HepG2 (cell line): ENCODE results near the gene DCDC1. TPM values are rescaled to one million over a fixed set of nuclear protein-coding genes. Genes with fewer than 3 reads are reported as not detected.
A peak's percentile ranks its signal among the peaks of the same experiment; 100 is the strongest.

Experiments used
- ATM ChIP-seq: fragments of 450-650 bp; IDR thresholded peaks from 2 replicates; pipeline ENCODE4 v1.7.1; 2017; ENCODE audit warnings: mild to moderate bottlenecking, borderline replicate concordance
- CHD2 ChIP-seq: IDR thresholded peaks from 2 replicates; pipeline ENCODE4 v1.6.1; 2011; ENCODE audit warnings: low read depth, low read length, improper control_type of control experiment
- MYC ChIP-seq: sonication (generic); formaldehyde crosslinking; IDR thresholded peaks from 2 replicates; pipeline ENCODE4 v1.9.0; 2021; ENCODE audit warnings: missing genetic modification reagents, borderline replicate concordance
- MZF1 ChIP-seq: sonication (generic); formaldehyde crosslinking; IDR thresholded peaks from 2 replicates; pipeline ENCODE4 v1.8.1; 2023; ENCODE audit warnings: mild to moderate bottlenecking, missing genetic modification reagents, borderline replicate concordance
- NKX3-1 ChIP-seq: sonication (generic); formaldehyde crosslinking; IDR thresholded peaks from 2 replicates; pipeline ENCODE4 v1.5.0; 2020; ENCODE audit warnings: missing genetic modification reagents
- NR0B2 ChIP-seq: sonication (generic); formaldehyde crosslinking; IDR thresholded peaks from 2 replicates; pipeline ENCODE4 v1.4.0; 2020; ENCODE audit warnings: mild to moderate bottlenecking, missing genetic modification reagents
- PHF5A ChIP-seq: IDR thresholded peaks from one replicate; pipeline ENCODE4 v1.6.1; 2018; ENCODE audit warnings: low read depth, missing genetic modification reagents; ENCODE audit not compliant: unreplicated experiment
- RXRA ChIP-seq: sonication (generic); formaldehyde crosslinking; IDR thresholded peaks from 2 replicates; pipeline ENCODE4 v1.5.1; 2020; ENCODE audit warnings: missing genetic modification reagents
- SATB2 ChIP-seq: sonication (generic); formaldehyde crosslinking; IDR thresholded peaks from 2 replicates; pipeline ENCODE4 v1.5.0; 2020; ENCODE audit warnings: missing genetic modification reagents
- SNRNP70 ChIP-seq: fragments of 200-400 bp; formaldehyde crosslinking; IDR thresholded peaks from 2 replicates; pipeline ENCODE4 v1.6.1; 2017; ENCODE audit warnings: mild to moderate bottlenecking, low read depth, low read length, moderate library complexity
- SRF ChIP-seq: IDR thresholded peaks from 2 replicates; pipeline ENCODE4 v1.6.1; 2011; ENCODE audit warnings: mild to moderate bottlenecking, low read depth, low read length, moderate library complexity
- TCF7 ChIP-seq: sonication (generic); IDR thresholded peaks from 2 replicates; pipeline ENCODE4 v1.6.1; 2016; ENCODE audit warnings: antibody characterized with exemption, low read depth
- U2AF1 ChIP-seq: fragments of 200-400 bp; formaldehyde crosslinking; optimal IDR thresholded peaks from 2 replicates; pipeline ENCODE3; 2017; ENCODE audit warnings: mild to moderate bottlenecking, low read depth, low read length
- ZMAT3 ChIP-seq: sonication (generic); formaldehyde crosslinking; conservative IDR thresholded peaks from 2 replicates; pipeline ENCODE4 v1.7.0; 2021; ENCODE audit warnings: missing genetic modification reagents
- ZNF256 ChIP-seq: sonication (generic); formaldehyde crosslinking; conservative IDR thresholded peaks from 2 replicates; pipeline ENCODE4 v1.4.0; 2020; ENCODE audit warnings: missing genetic modification reagents
- ZNF292 ChIP-seq: sonication (generic); formaldehyde crosslinking; IDR thresholded peaks from 2 replicates; pipeline ENCODE4 v1.8.1; 2022; ENCODE audit warnings: mild to moderate bottlenecking, low read depth, missing genetic modification reagents, borderline replicate concordance
- ZNF326 ChIP-seq: sonication (generic); formaldehyde crosslinking; IDR thresholded peaks from 2 replicates; pipeline ENCODE4 v1.4.0; 2020; ENCODE audit warnings: missing genetic modification reagents, borderline replicate concordance
- ZNF34 ChIP-seq: sonication (generic); formaldehyde crosslinking; IDR thresholded peaks from 2 replicates; pipeline ENCODE4 v1.4.0; 2020; ENCODE audit warnings: mild to moderate bottlenecking, missing genetic modification reagents, borderline replicate concordance
- ZNF367 ChIP-seq: sonication (generic); formaldehyde crosslinking; IDR thresholded peaks from 2 replicates; pipeline ENCODE4 v1.4.0; 2020; ENCODE audit warnings: missing genetic modification reagents, borderline replicate concordance
- ZNF432 ChIP-seq: sonication (generic); formaldehyde crosslinking; IDR thresholded peaks from 2 replicates; pipeline ENCODE4 v1.5.0; 2020; ENCODE audit warnings: missing genetic modification reagents, mild to moderate bottlenecking, borderline replicate concordance
- ZNF660 ChIP-seq: sonication (generic); formaldehyde crosslinking; IDR thresholded peaks from 2 replicates; pipeline ENCODE4 v1.5.1; 2020; ENCODE audit warnings: mild to moderate bottlenecking, low read depth, missing genetic modification reagents, borderline replicate concordance
- ZNF704 ChIP-seq: sonication (generic); formaldehyde crosslinking; IDR thresholded peaks from 2 replicates; pipeline ENCODE4 v1.8.1; 2023; ENCODE audit warnings: mild to moderate bottlenecking, inconsistent platforms, moderate library complexity, missing genetic modification reagents, borderline replicate concordance
- ZNF746 ChIP-seq: sonication (generic); formaldehyde crosslinking; IDR thresholded peaks from 2 replicates; pipeline ENCODE4 v1.8.0; 2022; ENCODE audit warnings: mild to moderate bottlenecking, missing genetic modification reagents
- polyA plus RNA-seq, 8 experiments: library from polyadenylated mRNA; depleted of rRNA in 3 of 8; stranded (reverse) in 7 of 8; unstranded in 1 of 8; fragments of >200 nt; fragmentation: Illumina TruSeq in 4 of 8; extraction: Trizol in 4 of 8; gene quantifications; 2 replicates each; pipeline versions ENCODE4 v1.2.1 to v1.2.3, GENCODE V29; 2011 to 2016; ENCODE audit warnings: low read depth in 4 of 8, missing spikeins in 1 of 8, mixed read lengths in 1 of 8; ENCODE audit not compliant: insufficient read depth in 1 of 8
- total RNA-seq, 5 experiments: library from RNA; depleted of rRNA; stranded (reverse); fragments of >200 nt; fragmentation: Illumina TruSeq; extraction: Trizol; gene quantifications; 2 replicates each; pipeline ENCODE4 v1.2.3, GENCODE V29; 2016; ENCODE audit warnings: low read depth in 1 of 5
- TF ChIP-seq, protein P1 (sequence below): sonication (generic); formaldehyde crosslinking; conservative IDR thresholded peaks from 2 replicates; pipeline ENCODE4 v1.8.0; 2022; ENCODE audit warnings: low read depth, missing genetic modification reagents
- TF ChIP-seq, protein P2 (sequence below): sonication (generic); formaldehyde crosslinking; conservative IDR thresholded peaks from 2 replicates; pipeline ENCODE4 v1.4.0; 2020; ENCODE audit warnings: missing genetic modification reagents

The DCDC1 gene
- total and polyA plus RNA-seq, 2 of the 13 experiments (the other 11 are each of a cell fraction or from before 2014, with no cell fraction given): 0.12 to 0.27 TPM

GRCh38 chr11:31369348-31370329, at the start of gene DCDC1, which contains the start of gene DNAJC24 (continued):
- TF ChIP-seq, protein P1, sequence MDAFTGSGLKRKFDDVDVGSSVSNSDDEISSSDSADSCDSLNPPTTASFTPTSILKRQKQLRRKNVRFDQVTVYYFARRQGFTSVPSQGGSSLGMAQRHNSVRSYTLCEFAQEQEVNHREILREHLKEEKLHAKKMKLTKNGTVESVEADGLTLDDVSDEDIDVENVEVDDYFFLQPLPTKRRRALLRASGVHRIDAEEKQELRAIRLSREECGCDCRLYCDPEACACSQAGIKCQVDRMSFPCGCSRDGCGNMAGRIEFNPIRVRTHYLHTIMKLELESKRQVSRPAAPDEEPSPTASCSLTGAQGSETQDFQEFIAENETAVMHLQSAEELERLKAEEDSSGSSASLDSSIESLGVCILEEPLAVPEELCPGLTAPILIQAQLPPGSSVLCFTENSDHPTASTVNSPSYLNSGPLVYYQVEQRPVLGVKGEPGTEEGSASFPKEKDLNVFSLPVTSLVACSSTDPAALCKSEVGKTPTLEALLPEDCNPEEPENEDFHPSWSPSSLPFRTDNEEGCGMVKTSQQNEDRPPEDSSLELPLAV (CRISPR knock-in tag): no peak
- TF ChIP-seq ZNF660 (no peak), RXRA (CRISPR knock-in tag) (peak; percentile 52; the same call in 1 of the 2 replicates), ZNF256 (no peak), NKX3-1 (no peak), SNRNP70 (no peak), ZNF367 (no peak), ATM (no peak), MZF1 (CRISPR knock-in tag) (no peak), ZNF746 (no peak), CHD2 (no peak), SRF (peak; percentile 23; the same call in 1 of the 2 replicates), ZMAT3 (CRISPR knock-in tag) (no peak; the same call in 1 of the 2 replicates), PHF5A (CRISPR knock-in tag) (no peak), ZNF704 (CRISPR knock-in tag) (no peak), U2AF1 (no peak), ZNF326 (CRISPR knock-in tag) (no peak), ZNF292 (CRISPR knock-in tag) (peak; percentile 74; the same call in 1 of the 2 replicates), ZNF432 (CRISPR knock-in tag) (no peak), SATB2 (CRISPR knock-in tag) (no peak), ZNF34 (CRISPR knock-in tag) (no peak), MYC (peak; percentile 59; the same call in 1 of the 2 replicates), TCF7 (no peak), NR0B2 (CRISPR knock-in tag) (no peak)
- TF ChIP-seq, protein P2, sequence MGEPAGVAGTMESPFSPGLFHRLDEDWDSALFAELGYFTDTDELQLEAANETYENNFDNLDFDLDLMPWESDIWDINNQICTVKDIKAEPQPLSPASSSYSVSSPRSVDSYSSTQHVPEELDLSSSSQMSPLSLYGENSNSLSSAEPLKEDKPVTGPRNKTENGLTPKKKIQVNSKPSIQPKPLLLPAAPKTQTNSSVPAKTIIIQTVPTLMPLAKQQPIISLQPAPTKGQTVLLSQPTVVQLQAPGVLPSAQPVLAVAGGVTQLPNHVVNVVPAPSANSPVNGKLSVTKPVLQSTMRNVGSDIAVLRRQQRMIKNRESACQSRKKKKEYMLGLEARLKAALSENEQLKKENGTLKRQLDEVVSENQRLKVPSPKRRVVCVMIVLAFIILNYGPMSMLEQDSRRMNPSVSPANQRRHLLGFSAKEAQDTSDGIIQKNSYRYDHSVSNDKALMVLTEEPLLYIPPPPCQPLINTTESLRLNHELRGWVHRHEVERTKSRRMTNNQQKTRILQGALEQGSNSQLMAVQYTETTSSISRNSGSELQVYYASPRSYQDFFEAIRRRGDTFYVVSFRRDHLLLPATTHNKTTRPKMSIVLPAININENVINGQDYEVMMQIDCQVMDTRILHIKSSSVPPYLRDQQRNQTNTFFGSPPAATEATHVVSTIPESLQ: no peak
